HepG2 (cell line): ENCODE results near the gene CCT4. TPM values are rescaled to one million over a fixed set of nuclear protein-coding genes. Genes with fewer than 3 reads are reported as not detected.

ENCODE experiments used
- AGO1 ChIP-seq: fragments of 200-400 bp; formaldehyde crosslinking; IDR thresholded peaks from 2 replicates; pipeline ENCODE4 v1.6.1; 2017; ENCODE audit warnings: mild to moderate bottlenecking, low read depth, low read length, moderate library complexity; ENCODE audit not compliant: poor library complexity, severe bottlenecking
- BATF2 ChIP-seq: sonication (generic); formaldehyde crosslinking; IDR thresholded peaks from 2 replicates; pipeline ENCODE4 v1.8.0; 2022; ENCODE audit warnings: mild to moderate bottlenecking, missing genetic modification reagents, moderate library complexity
- DMAP1 ChIP-seq: IDR thresholded peaks from 2 replicates; pipeline ENCODE4 v1.6.1; 2016
- ELF1 ChIP-seq: sonication (generic); formaldehyde crosslinking; IDR thresholded peaks from 2 replicates; pipeline ENCODE4 v1.4.0; 2020; ENCODE audit warnings: missing genetic modification reagents
- HOMEZ ChIP-seq: IDR thresholded peaks from 2 replicates; pipeline ENCODE4 v1.6.1; 2016; ENCODE audit warnings: low read depth
- HOXA3 ChIP-seq: sonication (generic); formaldehyde crosslinking; IDR thresholded peaks from 2 replicates; pipeline ENCODE4 v1.5.0; 2020; ENCODE audit warnings: missing genetic modification reagents
- HOXD1 ChIP-seq: sonication (generic); formaldehyde crosslinking; IDR thresholded peaks from 2 replicates; pipeline ENCODE4 v1.5.0; 2020; ENCODE audit warnings: missing genetic modification reagents
- LRRFIP1 ChIP-seq: sonication (generic); formaldehyde crosslinking; conservative IDR thresholded peaks from 2 replicates; pipeline ENCODE4 v1.4.0; 2020; ENCODE audit warnings: missing genetic modification reagents
- MIER3 ChIP-seq: IDR thresholded peaks from 2 replicates; pipeline ENCODE4 v1.6.1; 2016; ENCODE audit warnings: missing compliant biosample characterization, borderline replicate concordance
- NCOA1 ChIP-seq: sonication (generic); formaldehyde crosslinking; IDR thresholded peaks from 2 replicates; pipeline ENCODE4 v1.9.0; 2021; ENCODE audit warnings: missing genetic modification reagents
- NFYC ChIP-seq: IDR thresholded peaks from 2 replicates; pipeline ENCODE4 v1.6.1; 2016; ENCODE audit warnings: missing genetic modification reagents, missing compliant biosample characterization
- SMARCC2 ChIP-seq: fragments of 450-650 bp; IDR thresholded peaks from 2 replicates; pipeline ENCODE4 v1.6.1; 2017; ENCODE audit warnings: antibody characterized with exemption, mild to moderate bottlenecking
- TBL1XR1 ChIP-seq: fragments of 150-350 bp; IDR thresholded peaks from 2 replicates; pipeline ENCODE4 v1.6.1; 2014; ENCODE audit warnings: borderline replicate concordance, low read length; ENCODE audit not compliant: partially characterized antibody
- ZBTB26 ChIP-seq: IDR thresholded peaks from 2 replicates; pipeline ENCODE4 v1.6.1; 2016; ENCODE audit warnings: missing compliant biosample characterization, missing genetic modification reagents, borderline replicate concordance
- ZNF136 ChIP-seq: sonication (generic); formaldehyde crosslinking; IDR thresholded peaks from 2 replicates; pipeline ENCODE4 v1.8.1; 2022; ENCODE audit warnings: low read depth, mild to moderate bottlenecking, moderate library complexity, missing genetic modification reagents
- ZNF280D ChIP-seq: sonication (generic); formaldehyde crosslinking; IDR thresholded peaks from 2 replicates; pipeline ENCODE4 v1.5.1; 2020; ENCODE audit warnings: mild to moderate bottlenecking, missing genetic modification reagents
- ZNF382 ChIP-seq: sonication (generic); formaldehyde crosslinking; IDR thresholded peaks from 2 replicates; pipeline ENCODE4 v1.5.0; 2020; ENCODE audit warnings: missing genetic modification reagents, mild to moderate bottlenecking, borderline replicate concordance
- ZNF749 ChIP-seq: sonication (generic); formaldehyde crosslinking; IDR thresholded peaks from 2 replicates; pipeline ENCODE4 v1.8.0; 2022; ENCODE audit warnings: mild to moderate bottlenecking, missing genetic modification reagents, moderate library complexity, borderline replicate concordance
- ZSCAN12 ChIP-seq: sonication (generic); formaldehyde crosslinking; IDR thresholded peaks from 2 replicates; pipeline ENCODE4 v1.9.0; 2021; ENCODE audit warnings: mild to moderate bottlenecking, missing genetic modification reagents
- polyA plus RNA-seq, 8 experiments: library from polyadenylated mRNA; depleted of rRNA in 3 of 8; stranded (reverse) in 7 of 8; unstranded in 1 of 8; fragments of >200 nt; fragmentation: Illumina TruSeq in 4 of 8; extraction: Trizol in 4 of 8; gene quantifications; 2 replicates each; pipeline versions ENCODE4 v1.2.1 to v1.2.3, GENCODE V29; 2011 to 2016; ENCODE audit warnings: low read depth in 4 of 8, missing spikeins in 1 of 8, mixed read lengths in 1 of 8; ENCODE audit not compliant: insufficient read depth in 1 of 8
- total RNA-seq, 5 experiments: library from RNA; depleted of rRNA; stranded (reverse); fragments of >200 nt; fragmentation: Illumina TruSeq; extraction: Trizol; gene quantifications; 2 replicates each; pipeline ENCODE4 v1.2.3, GENCODE V29; 2016; ENCODE audit warnings: low read depth in 1 of 5

The CCT4 gene
- total and polyA plus RNA-seq, 2 of the 13 experiments (the other 11 are each of a cell fraction or from before 2014, with no cell fraction given): 138 to 340 TPM

DNA sequence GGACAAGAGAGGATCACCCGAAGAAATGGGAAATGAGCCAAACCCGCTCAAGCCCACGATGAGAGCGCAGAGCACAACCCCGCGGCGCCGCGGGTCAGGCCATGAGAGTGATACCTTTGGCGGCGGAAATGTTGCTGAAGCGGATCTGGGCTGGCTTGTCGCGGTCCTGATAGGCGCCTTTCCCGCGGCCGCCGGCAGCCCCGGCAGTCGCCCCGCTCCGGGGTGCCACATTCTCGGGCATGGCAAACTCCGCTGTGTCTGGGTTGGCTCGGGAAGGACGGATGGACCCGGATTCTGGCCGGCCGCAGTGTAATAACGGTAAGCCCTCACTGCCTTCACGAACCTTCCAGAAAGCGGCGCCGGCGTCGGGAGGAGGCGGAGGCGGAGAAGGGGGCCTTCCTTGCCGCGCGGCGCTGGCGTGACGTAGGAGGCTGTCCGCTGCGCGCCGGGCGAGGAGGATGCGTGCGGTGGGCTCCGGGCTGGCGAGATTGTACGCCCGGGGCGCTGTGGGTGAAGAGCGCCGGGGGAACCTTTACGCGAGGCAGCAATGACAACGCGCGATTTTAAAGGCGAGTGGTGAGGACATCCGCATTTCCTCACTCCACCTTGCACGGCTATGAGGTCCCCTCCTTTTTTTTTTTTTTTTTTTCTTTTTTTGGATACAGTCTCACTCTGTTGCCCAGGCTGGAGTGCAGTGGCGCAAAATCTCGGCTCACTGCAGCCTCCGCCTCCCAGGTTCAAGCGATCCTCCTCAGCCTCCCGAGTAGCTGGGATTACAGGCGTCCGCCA is at the start of gene CCT4 (continued):
- TF ChIP-seq LRRFIP1 (CRISPR knock-in tag) (no peak), HOMEZ (CRISPR knock-in tag) (peak; percentile 65; the same call in 1 of the 2 replicates), AGO1 (peak; percentile 56), ELF1 (CRISPR knock-in tag) (peak; percentile 80), DMAP1 (CRISPR knock-in tag) (peak; percentile 99), ZNF136 (CRISPR knock-in tag) (peak; percentile 99; the same call in 1 of the 2 replicates), HOXA3 (CRISPR knock-in tag) (peak; percentile 98), NCOA1 (CRISPR knock-in tag) (peak; percentile 98), ZSCAN12 (CRISPR knock-in tag) (no peak), NFYC (CRISPR knock-in tag) (peak; percentile 54; the same call in 1 of the 2 replicates), HOXD1 (CRISPR knock-in tag) (peak; percentile 97), ZNF280D (CRISPR knock-in tag) (peak; percentile 98), ZNF382 (CRISPR knock-in tag) (no peak), TBL1XR1 (peak; percentile 82), MIER3 (CRISPR knock-in tag) (peak; percentile 95), BATF2 (peak; percentile 71; the same call in 1 of the 2 replicates), SMARCC2 (no peak), ZNF749 (peak; percentile 92; the same call in 1 of the 2 replicates), ZBTB26 (CRISPR knock-in tag) (peak; percentile 92)
